PC-3 (cell line): ENCODE data around the gene SCGB1C1. TPM values are rescaled to one million over a fixed set of nuclear protein-coding genes. Genes with fewer than 3 reads are reported as not detected.
A peak's percentile ranks its signal among the peaks of the same experiment; 100 is the strongest.
"Not testable (repeated sequence)": the region's sequence is repeated elsewhere in the genome, so short reads cannot be mapped to it uniquely, and the experiment has no call there.

Source experiments
- ATAC-seq: fragments of 200-7000 bp; cut with Tn5 transposase; 2 replicates; pipeline ENCODE4 v1.9.1; 2020; ENCODE audit warnings: mild to moderate bottlenecking, moderate library complexity
- BruUV-seq: library from RNA; stranded (reverse); fragments of 400-500 nt; replicated peaks from 2 replicates; lab custom pipeline; 2021; lab: Mats Ljungman, UMichigan
- CTCF ChIA-PET: fragments of 300-600 bp; sonication (Branson Sonifier 250); formaldehyde crosslinking; loops from one replicate; lab custom pipeline; 2022; ENCODE audit warnings: antibody characterized with exemption; lab: Charles Lee
- POLR2A ChIA-PET: fragments of 300-600 bp; sonication (Branson Sonifier 250); formaldehyde crosslinking; loops from one replicate; lab custom pipeline; 2022; ENCODE audit warnings: antibody characterized with exemption; ENCODE audit not compliant: unreplicated experiment; lab: Charles Lee
- DNase-seq: peaks from one replicate; pipeline ENCODE4 v3.0.0-alpha.2; 2015
- H2AFZ ChIP-seq: fragments of 300-600 bp; sonication (generic); 2 replicates; pipeline ENCODE4 v1.6.0; 2016; ENCODE audit warnings: antibody characterized with exemption, low read length
- H3F3A ChIP-seq: fragments of 300-600 bp; sonication (generic); one replicate; pipeline ENCODE4 v1.6.0; 2017; ENCODE audit warnings: antibody characterized with exemption, low read length, control low read depth, mild to moderate bottlenecking; ENCODE audit not compliant: unreplicated experiment
- H3K27ac ChIP-seq: fragments of 300-600 bp; sonication (generic); 2 replicates; pipeline ENCODE4 v1.5.1; 2016; ENCODE audit warnings: mild to moderate bottlenecking, low read length
- H3K27me3 ChIP-seq: fragments of 300-600 bp; sonication (generic); 2 replicates; pipeline ENCODE4 v1.6.1; 2016; ENCODE audit warnings: low read length, mixed read lengths
- H3K36me3 ChIP-seq: fragments of 300-600 bp; sonication (generic); 2 replicates; pipeline ENCODE4 v1.6.1; 2016; ENCODE audit warnings: low read depth, mixed run types, low read length, mixed read lengths
- H3K4me1 ChIP-seq: fragments of 300-600 bp; sonication (generic); 2 replicates; pipeline ENCODE4 v1.5.1; 2016; ENCODE audit warnings: low read length; ENCODE audit not compliant: insufficient read depth
- H3K4me2 ChIP-seq: fragments of 300-600 bp; sonication (generic); 2 replicates; pipeline ENCODE4 v1.6.0; 2016; ENCODE audit warnings: low read length
- H3K4me3 ChIP-seq: fragments of 300-600 bp; sonication (generic); 2 replicates; pipeline ENCODE4 v1.5.1; 2016; ENCODE audit warnings: mild to moderate bottlenecking, low read length, mixed read lengths
- H3K79me2 ChIP-seq: fragments of 300-600 bp; sonication (generic); 2 replicates; pipeline ENCODE4 v1.6.1; 2017; ENCODE audit warnings: low read length, mixed read lengths
- H3K9ac ChIP-seq: fragments of 300-600 bp; sonication (generic); 2 replicates; pipeline ENCODE4 v1.6.0; 2016; ENCODE audit warnings: mild to moderate bottlenecking, low read length
- H3K9me2 ChIP-seq: fragments of 300-600 bp; sonication (generic); replicated peaks from 2 replicates; pipeline ENCODE4 v1.6.1; 2016; ENCODE audit warnings: mixed run types, low read length, mixed read lengths
- H3K9me3 ChIP-seq: fragments of 300-600 bp; sonication (generic); 2 replicates; pipeline ENCODE4 v1.6.1; 2016; ENCODE audit warnings: low read length, mixed read lengths
- H4K20me1 ChIP-seq: fragments of 300-600 bp; sonication (generic); 2 replicates; pipeline ENCODE4 v1.6.1; 2016; ENCODE audit warnings: low read length, mixed read lengths
- EZH2 ChIP-seq: fragments of 300-600 bp; sonication (generic); IDR thresholded peaks from one replicate; pipeline ENCODE4 v1.6.1; 2017; ENCODE audit warnings: antibody characterized with exemption, mild to moderate bottlenecking, low read length; ENCODE audit not compliant: unreplicated experiment
- EZH2phosphoT487 ChIP-seq: fragments of 300-600 bp; sonication (generic); IDR thresholded peaks from 2 replicates; pipeline ENCODE4 v1.6.1; 2018; ENCODE audit warnings: mild to moderate bottlenecking, antibody characterized with exemption, low read length, borderline replicate concordance
- intact Hi-C: fragments of 100-400 bp; cut with micrococcal nuclease; formaldehyde crosslinking; loops from 2 replicates; pipeline ENCODE4 v1.9.0; 2023
- total RNA-seq: library from RNA; depleted of rRNA; stranded (reverse); fragments of >200 nt; gene quantifications from 2 replicates; pipeline ENCODE4 v1.2.3, GENCODE V29; 2014
- TF ChIP-seq, protein P1 (sequence below): fragments of 300-600 bp; sonication (generic); conservative IDR thresholded peaks from 2 replicates; pipeline ENCODE4 v1.5.1; 2017; ENCODE audit warnings: antibody characterized with exemption, low read depth, mild to moderate bottlenecking, low read length

Gene SCGB1C1
- total RNA-seq, 1 experiment from 2014 or later = not detected

- peak; percentile 89 for ATAC-seq
- peak within 1 kb of the TSS; percentile 93 for H2AFZ ChIP-seq
These were observed 44.2 kb downstream of the SCGB1C1 start, which contains the start of gene PSMD13 for GRCh38 chr11:236774-237767. TSS of gene PSMD13 (plus strand) at chr11:236976. CDS start at chr11:237050, 74 bp downstream.

GRCh38 chr11:238346-238745 is 45.5 kb downstream of the SCGB1C1 start:
- H3K27ac ChIP-seq, intact Hi-C loops, POLR2A ChIA-PET, ATAC-seq, H3K27me3 ChIP-seq, H3K9me2 ChIP-seq, H3F3A ChIP-seq, DNase-seq, H3K36me3 ChIP-seq, H3K9me3 ChIP-seq, H2AFZ ChIP-seq, BruUV-seq, CTCF ChIA-PET: not testable (repeated sequence)
- peaks cover 78% of the 10 kb centered on the region for H3K79me2 ChIP-seq
- H3K4me3 ChIP-seq = peak overlapping the region; percentile 100
- H3K4me2 ChIP-seq = peak overlapping the region; percentile 100
- H4K20me1 ChIP-seq = 0 out of 2 replicates have a peak, but pooled peaks cover 17% of the 10 kb centered on the region
- H3K4me1 ChIP-seq = peaks cover 17% of the 10 kb centered on the region
- peak overlapping the region; percentile 99 for H3K9ac ChIP-seq

More at GRCh38 chr11:236774-237767, 44.2 kb downstream of the SCGB1C1 start, which contains the start of gene PSMD13:
- peak; percentile 76 for DNase-seq
- H3K27me3 ChIP-seq = no peaks in the 10 kb centered on the region
- peak within 1 kb of the TSS; percentile 99 for H3K9ac ChIP-seq
- no peak for TF ChIP-seq EZH2phosphoT487
- TF ChIP-seq EZH2 = no peak
- TF ChIP-seq, protein P1, sequence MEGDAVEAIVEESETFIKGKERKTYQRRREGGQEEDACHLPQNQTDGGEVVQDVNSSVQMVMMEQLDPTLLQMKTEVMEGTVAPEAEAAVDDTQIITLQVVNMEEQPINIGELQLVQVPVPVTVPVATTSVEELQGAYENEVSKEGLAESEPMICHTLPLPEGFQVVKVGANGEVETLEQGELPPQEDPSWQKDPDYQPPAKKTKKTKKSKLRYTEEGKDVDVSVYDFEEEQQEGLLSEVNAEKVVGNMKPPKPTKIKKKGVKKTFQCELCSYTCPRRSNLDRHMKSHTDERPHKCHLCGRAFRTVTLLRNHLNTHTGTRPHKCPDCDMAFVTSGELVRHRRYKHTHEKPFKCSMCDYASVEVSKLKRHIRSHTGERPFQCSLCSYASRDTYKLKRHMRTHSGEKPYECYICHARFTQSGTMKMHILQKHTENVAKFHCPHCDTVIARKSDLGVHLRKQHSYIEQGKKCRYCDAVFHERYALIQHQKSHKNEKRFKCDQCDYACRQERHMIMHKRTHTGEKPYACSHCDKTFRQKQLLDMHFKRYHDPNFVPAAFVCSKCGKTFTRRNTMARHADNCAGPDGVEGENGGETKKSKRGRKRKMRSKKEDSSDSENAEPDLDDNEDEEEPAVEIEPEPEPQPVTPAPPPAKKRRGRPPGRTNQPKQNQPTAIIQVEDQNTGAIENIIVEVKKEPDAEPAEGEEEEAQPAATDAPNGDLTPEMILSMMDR = no peak
- intact Hi-C loops = loop anchor here (1.0 kb wide), 1 partner anchor 30 kb away; the partner anchor contains the start of genes BET1L and RIC8A
- H3K36me3 ChIP-seq = peaks cover 4% of the 10 kb centered on the region; the same call in 1 of the 2 replicates
- peak within 1 kb of the TSS; percentile 100 for H3K4me2 ChIP-seq
- peaks cover 17% of the 10 kb centered on the region for H3K4me1 ChIP-seq
- no peaks in the 10 kb centered on the region for H3K9me3 ChIP-seq
- H3K27ac ChIP-seq = peak within 1 kb of the TSS; percentile 93
- peak within 1 kb of the TSS; percentile 100 for H3K4me3 ChIP-seq
- H3F3A ChIP-seq = no peaks in the 10 kb centered on the region
- H3K79me2 ChIP-seq = peaks cover 68% of the 10 kb centered on the region
- TSS peak; percentile 62 for BruUV-seq
- ChIA-PET POLR2A (interaction anchor here (0.6 kb wide), 1 partner anchor 131 kb away, joined by 4 read pairs; no protein-coding TSS in a partner anchor), CTCF (no interaction called here)
- H3K9me2 ChIP-seq = no peaks in the 10 kb centered on the region
- 0 out of 2 replicates have a peak, but pooled peaks cover 16% of the 10 kb centered on the region for H4K20me1 ChIP-seq

DNA sequence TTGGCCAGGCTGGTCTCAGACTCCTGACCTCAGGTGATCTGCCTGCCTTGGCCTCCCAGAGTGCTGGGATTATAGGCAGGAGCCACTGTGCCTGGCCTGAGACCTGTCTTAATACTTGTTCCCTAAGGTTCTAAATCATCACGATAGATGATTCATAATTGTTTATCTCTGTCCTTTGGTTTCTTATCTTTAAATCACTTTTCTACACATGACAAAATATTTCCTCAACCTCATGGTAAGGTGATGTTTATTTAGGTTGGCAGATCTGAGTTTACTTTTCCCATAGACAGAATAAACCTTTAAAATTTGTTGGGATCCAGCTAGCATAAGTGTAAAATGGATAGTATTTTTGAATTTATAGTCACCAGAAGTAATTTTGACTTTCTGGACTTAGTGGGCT is 47.4 kb downstream of the SCGB1C1 start:
- no peak overlapping the region for H3K27ac ChIP-seq
- H3K4me3 ChIP-seq = no peak overlapping the region
- no peak overlapping the region for H3K4me2 ChIP-seq
- peaks cover 13% of the 10 kb centered on the region for H3K4me1 ChIP-seq
- no TSS peak for BruUV-seq
- CTCF ChIA-PET = interaction anchor here (0.7 kb wide), 1 partner anchor 10 kb away, joined by 3 read pairs; no protein-coding TSS in a partner anchor
- DNase-seq (no peak), ATAC-seq (no peak)
- H3K9me2 ChIP-seq = no peaks in the 10 kb centered on the region
- 0 out of 2 replicates have a peak, but pooled peaks cover 17% of the 10 kb centered on the region for H4K20me1 ChIP-seq
- TF ChIP-seq EZH2phosphoT487 = no peak
- no peak for TF ChIP-seq EZH2
- TF ChIP-seq, protein P1 = no peak
- H3K36me3 ChIP-seq = peaks cover 26% of the 10 kb centered on the region
- POLR2A ChIA-PET = interaction anchor here (0.7 kb wide), 1 partner anchor 33 kb away, joined by 3 read pairs; the partner anchor contains the start of genes BET1L and RIC8A
- peaks cover 76% of the 10 kb centered on the region for H3K79me2 ChIP-seq
- no peak overlapping the region for H3K9ac ChIP-seq
- no peaks in the 10 kb centered on the region for H3F3A ChIP-seq
- intact Hi-C loops = no loop called here
- no peak overlapping the region for H2AFZ ChIP-seq
- H3K9me3 ChIP-seq = no peaks in the 10 kb centered on the region
- no peaks in the 10 kb centered on the region for H3K27me3 ChIP-seq
